Measurements from ENCODE around the gene RIMS4. TPM values are rescaled to one million over a fixed set of nuclear protein-coding genes. Genes with fewer than 3 reads are reported as not detected.

Gene RIMS4
- total RNA-seq (not detected), polyA plus RNA-seq (not detected)

DNA sequence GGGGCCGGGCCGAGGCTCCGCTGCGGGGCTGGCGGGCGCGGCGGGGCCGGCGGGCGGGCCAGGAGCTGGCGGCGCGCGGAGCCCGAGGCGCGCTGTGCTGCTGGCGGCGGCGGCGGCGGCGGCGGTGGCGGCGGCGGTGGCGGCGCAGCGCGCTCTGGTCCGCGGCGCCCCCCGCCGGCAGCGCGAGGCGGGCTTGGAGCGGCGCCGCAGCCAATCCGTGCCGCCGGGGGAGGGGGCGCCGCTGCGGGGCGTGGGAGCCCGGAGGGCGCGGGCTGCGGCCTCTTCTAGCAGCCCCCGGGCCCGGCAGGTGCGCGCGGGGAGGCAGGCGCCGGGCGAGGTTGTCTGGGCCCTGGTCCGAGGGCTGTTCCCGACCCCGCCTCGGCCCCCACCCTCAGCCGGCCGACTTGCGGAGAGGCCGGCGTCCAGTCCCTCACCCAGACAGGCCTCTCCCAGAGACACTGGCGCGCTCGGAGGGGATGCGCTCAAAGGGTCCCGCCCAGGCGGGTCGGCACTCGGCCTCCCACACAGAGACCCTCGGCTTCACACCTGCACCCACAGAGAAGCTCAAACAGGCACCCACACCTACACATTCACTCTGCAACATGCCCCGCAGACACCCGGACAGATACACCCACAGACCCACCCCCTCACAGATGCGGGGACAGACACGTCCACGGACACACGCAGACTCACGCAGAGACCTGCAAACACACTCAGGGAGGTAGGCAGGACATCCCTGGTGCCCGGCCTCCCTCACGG is at the start of gene RIMS4:
TSS of gene RIMS4 (minus strand) at position 156 of the 759 bp plus-strand sequence. CDS start 275 bp downstream, outside the sequence.
- no peak within 1 kb of the TSS for H3K9ac ChIP-seq (ENCODE audit: low read depth in 1 of 2, low read length in 2 of 2)
- peak within 1 kb of the TSS in 1 of 3 donors; percentile 46 for H3K4me3 ChIP-seq (ENCODE audit: low read depth in 1 of 3, low read length in 3 of 3)
- WGBS, result 6% methylated on average over 83 of the region's 89 CpGs
- no peak within 1 kb of the TSS for H3K27ac ChIP-seq (ENCODE audit: low read depth in 1 of 2, low read length in 2 of 2)
- DNase-seq (ENCODE audit: low spot score), result no peak
- H3K4me1 ChIP-seq (ENCODE audit: control insufficient read depth in 4 of 4, insufficient read depth in 4 of 4, low read length in 3 of 4), result peaks cover 0 to 3% (median 0%) of the 10 kb centered on the region in 4 donors
- H3K36me3 ChIP-seq (ENCODE audit: control insufficient read depth in 4 of 4, insufficient read depth in 3 of 4, low read depth in 1 of 4, low read length in 3 of 4), result no peaks in the 10 kb centered on the region
- TF ChIP-seq TAF1 (conservative IDR thresholded peaks at IDR 0.05) (no peak), EGR1 (IDR thresholded peaks at IDR 0.05; ENCODE audit: low read depth in 2 of 2) (no peak), YY1 (IDR thresholded peaks at IDR 0.05) (no peak), NR2F2 (IDR thresholded peaks at IDR 0.05) (no peak)
- peaks cover 5 to 20% (median 11%) of the 10 kb centered on the region in 4 donors for H3K9me3 ChIP-seq (ENCODE audit: control insufficient read depth in 4 of 4, low read length in 3 of 4)
- H3K27me3 ChIP-seq (ENCODE audit: control insufficient read depth in 4 of 4, insufficient read depth in 4 of 4, low read length in 3 of 4), result peaks cover 3 to 27% (median 12%) of the 10 kb centered on the region in 4 donors

DNA sequence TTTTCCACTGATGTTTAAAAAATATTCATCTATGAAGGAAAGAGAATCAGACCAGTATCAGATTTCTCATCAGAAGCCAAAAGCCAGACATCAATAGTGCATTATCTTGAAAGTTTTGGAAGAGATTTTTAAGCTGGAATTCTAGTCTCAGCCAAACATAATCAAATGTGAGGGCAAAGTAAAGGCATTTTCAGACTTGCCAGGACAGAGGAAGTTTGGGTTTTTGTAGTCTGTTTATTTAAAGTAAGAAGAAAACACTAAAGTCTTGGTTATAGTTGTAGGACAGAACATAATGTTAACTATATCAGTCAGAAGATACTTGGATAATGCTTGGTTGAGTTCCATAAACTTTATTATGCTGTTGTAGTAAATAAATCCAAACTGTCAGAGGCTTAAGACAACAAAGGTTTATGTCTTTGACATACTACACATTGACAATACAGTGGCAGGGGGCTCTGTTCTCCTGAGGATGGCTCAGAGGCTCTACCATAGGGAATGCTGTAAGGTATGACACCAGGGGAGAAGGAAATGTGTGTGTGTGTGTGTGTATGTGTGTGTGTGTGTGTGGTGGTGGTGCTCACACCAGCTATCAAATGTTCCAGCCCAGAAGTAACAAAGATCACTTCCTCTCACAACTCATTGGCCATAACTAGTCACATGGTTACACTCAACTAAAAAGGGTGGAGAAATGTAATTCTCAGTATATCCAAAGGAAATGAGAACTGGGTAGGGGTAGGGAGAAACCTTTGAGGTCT is 48.4 kb upstream of the RIMS4 start:
- Histone ChIP-seq H3K27me3 (ENCODE audit: control insufficient read depth in 4 of 4, insufficient read depth in 4 of 4, low read length in 3 of 4) (no peaks in the 10 kb centered on the region), H3K27ac (ENCODE audit: low read depth in 1 of 2, low read length in 2 of 2) (no peak overlapping the region), H3K4me1 (ENCODE audit: control insufficient read depth in 4 of 4, insufficient read depth in 4 of 4, low read length in 3 of 4) (no peaks in the 10 kb centered on the region), H3K9ac (ENCODE audit: low read depth in 1 of 2, low read length in 2 of 2) (no peak overlapping the region), H3K9me3 (ENCODE audit: control insufficient read depth in 4 of 4, low read length in 3 of 4) (no peaks in the 10 kb centered on the region), H3K36me3 (ENCODE audit: control insufficient read depth in 4 of 4, insufficient read depth in 3 of 4, low read depth in 1 of 4, low read length in 3 of 4) (no peaks in the 10 kb centered on the region), H3K4me3 (ENCODE audit: low read depth in 1 of 3, low read length in 3 of 3) (no peak overlapping the region)
- no peak for DNase-seq (ENCODE audit: low spot score)
- TF ChIP-seq, protein P1, sequence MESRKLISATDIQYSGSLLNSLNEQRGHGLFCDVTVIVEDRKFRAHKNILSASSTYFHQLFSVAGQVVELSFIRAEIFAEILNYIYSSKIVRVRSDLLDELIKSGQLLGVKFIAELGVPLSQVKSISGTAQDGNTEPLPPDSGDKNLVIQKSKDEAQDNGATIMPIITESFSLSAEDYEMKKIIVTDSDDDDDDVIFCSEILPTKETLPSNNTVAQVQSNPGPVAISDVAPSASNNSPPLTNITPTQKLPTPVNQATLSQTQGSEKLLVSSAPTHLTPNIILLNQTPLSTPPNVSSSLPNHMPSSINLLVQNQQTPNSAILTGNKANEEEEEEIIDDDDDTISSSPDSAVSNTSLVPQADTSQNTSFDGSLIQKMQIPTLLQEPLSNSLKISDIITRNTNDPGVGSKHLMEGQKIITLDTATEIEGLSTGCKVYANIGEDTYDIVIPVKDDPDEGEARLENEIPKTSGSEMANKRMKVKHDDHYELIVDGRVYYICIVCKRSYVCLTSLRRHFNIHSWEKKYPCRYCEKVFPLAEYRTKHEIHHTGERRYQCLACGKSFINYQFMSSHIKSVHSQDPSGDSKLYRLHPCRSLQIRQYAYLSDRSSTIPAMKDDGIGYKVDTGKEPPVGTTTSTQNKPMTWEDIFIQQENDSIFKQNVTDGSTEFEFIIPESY (IDR thresholded peaks at IDR 0.05), result no peak
- TF ChIP-seq NR2F2 (IDR thresholded peaks at IDR 0.05), result no peak
- no peak for TF ChIP-seq RXRA (IDR thresholded peaks at IDR 0.05)
- TF ChIP-seq EGR1 (IDR thresholded peaks at IDR 0.05; ENCODE audit: low read depth in 2 of 2), result no peak
- no peak for TF ChIP-seq HNF4A (conservative IDR thresholded peaks at IDR 0.05)
- no peak for TF ChIP-seq GABPA (IDR thresholded peaks at IDR 0.05 in 1 of 2, conservative IDR thresholded peaks at IDR 0.05 in 1 of 2)
- TF ChIP-seq SP1 (IDR thresholded peaks at IDR 0.05), result no peak
- TF ChIP-seq, protein P2, sequence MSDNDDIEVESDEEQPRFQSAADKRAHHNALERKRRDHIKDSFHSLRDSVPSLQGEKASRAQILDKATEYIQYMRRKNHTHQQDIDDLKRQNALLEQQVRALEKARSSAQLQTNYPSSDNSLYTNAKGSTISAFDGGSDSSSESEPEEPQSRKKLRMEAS (IDR thresholded peaks at IDR 0.05), result no peak
- TF ChIP-seq FOXA2 (IDR thresholded peaks at IDR 0.05), result no peak
- TF ChIP-seq, protein P3, sequence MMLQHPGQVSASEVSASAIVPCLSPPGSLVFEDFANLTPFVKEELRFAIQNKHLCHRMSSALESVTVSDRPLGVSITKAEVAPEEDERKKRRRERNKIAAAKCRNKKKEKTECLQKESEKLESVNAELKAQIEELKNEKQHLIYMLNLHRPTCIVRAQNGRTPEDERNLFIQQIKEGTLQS (IDR thresholded peaks at IDR 0.05), result no peak
- no peak for TF ChIP-seq RAD21 (IDR thresholded peaks at IDR 0.05)
- no peak for TF ChIP-seq JUND (IDR thresholded peaks at IDR 0.05)

All from liver (tissue), 9 donors.